LNCaP clone FGC (cell line): Measurements from ENCODE around the gene EPHA3.

Source experiments
- DNase-seq: peaks from one replicate; pipeline ENCODE4 v3.0.0-alpha.2; 2011; ENCODE audit warnings: low read depth
- H3K4me3 ChIP-seq: 2 replicates; pipeline ENCODE4 v1.5.1; 2011; ENCODE audit warnings: mild to moderate bottlenecking, low read depth, low read length, control low read depth
- TF ChIP-seq, protein P1 (sequence below): IDR thresholded peaks from 2 replicates; pipeline ENCODE4 v1.5.1; 2012; ENCODE audit warnings: mild to moderate bottlenecking; ENCODE audit not compliant: control insufficient read depth, insufficient read depth; ENCODE audit errors: extremely low read depth

The EPHA3 gene

DNA sequence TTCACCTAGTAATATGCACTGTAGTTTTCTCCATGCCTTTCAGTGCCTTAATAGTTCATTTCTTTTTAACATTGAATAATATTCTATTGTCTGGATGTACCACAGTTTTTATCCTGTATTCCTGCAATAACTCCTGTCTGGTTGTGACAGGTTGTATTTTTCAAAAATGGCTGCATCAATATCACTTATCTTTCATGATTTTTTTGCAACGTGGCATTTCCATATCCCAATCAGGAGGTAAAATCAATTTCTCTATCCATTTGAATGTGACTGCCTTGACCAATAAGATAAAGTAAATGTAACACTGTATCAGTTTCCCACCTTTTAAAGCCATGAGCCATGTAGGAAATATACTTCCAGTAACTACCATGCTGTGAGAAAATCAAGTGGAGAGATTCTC is 27.5 kb upstream of the EPHA3 start:
- TF ChIP-seq, protein P1, sequence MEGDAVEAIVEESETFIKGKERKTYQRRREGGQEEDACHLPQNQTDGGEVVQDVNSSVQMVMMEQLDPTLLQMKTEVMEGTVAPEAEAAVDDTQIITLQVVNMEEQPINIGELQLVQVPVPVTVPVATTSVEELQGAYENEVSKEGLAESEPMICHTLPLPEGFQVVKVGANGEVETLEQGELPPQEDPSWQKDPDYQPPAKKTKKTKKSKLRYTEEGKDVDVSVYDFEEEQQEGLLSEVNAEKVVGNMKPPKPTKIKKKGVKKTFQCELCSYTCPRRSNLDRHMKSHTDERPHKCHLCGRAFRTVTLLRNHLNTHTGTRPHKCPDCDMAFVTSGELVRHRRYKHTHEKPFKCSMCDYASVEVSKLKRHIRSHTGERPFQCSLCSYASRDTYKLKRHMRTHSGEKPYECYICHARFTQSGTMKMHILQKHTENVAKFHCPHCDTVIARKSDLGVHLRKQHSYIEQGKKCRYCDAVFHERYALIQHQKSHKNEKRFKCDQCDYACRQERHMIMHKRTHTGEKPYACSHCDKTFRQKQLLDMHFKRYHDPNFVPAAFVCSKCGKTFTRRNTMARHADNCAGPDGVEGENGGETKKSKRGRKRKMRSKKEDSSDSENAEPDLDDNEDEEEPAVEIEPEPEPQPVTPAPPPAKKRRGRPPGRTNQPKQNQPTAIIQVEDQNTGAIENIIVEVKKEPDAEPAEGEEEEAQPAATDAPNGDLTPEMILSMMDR = no peak
- H3K4me3 ChIP-seq = no peak overlapping the region
- no peak for DNase-seq

DNA sequence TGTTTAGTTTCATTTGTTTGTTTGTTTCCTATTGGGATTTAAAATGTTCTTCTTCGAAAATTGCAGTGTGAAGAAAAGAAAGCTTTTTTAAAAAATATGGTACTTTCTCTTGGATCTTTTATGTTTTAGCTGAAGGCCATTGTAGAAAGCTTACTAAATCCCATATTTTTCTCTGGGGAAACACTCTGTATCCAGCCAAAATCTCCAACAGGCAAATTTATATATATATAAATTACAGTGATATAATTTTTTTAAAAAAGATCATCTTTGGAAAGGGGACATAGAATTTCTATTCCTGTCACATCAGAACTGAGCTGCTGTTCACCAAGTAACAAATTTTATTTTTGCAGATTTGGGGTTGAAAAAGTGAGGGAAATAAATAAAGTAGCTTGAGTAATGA is 19.6 kb upstream of the EPHA3 start:
- no peak overlapping the region for H3K4me3 ChIP-seq
- DNase-seq = no peak
- TF ChIP-seq, protein P1 = no peak

DNA sequence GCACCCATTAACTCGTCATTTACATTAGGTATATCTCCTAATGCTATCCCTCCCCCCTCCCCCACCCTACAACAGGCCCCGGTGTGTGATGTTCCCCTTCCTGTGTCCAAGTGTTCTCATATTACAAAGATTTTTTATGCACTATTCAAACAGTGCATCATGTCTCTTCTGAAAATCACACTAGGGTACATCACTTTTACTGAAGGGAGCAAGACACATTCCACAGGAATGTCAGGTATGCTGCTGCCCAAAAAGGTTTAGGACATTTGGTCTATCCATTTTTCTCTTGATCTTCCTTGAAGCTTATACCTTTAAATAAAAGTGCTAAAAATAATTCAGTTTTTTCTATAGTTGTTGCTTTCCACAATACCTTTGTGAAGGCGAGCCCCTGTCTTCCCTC is 9.2 kb upstream of the EPHA3 start:
- no peak overlapping the region for H3K4me3 ChIP-seq
- TF ChIP-seq, protein P1 = no peak
- no peak for DNase-seq

DNA sequence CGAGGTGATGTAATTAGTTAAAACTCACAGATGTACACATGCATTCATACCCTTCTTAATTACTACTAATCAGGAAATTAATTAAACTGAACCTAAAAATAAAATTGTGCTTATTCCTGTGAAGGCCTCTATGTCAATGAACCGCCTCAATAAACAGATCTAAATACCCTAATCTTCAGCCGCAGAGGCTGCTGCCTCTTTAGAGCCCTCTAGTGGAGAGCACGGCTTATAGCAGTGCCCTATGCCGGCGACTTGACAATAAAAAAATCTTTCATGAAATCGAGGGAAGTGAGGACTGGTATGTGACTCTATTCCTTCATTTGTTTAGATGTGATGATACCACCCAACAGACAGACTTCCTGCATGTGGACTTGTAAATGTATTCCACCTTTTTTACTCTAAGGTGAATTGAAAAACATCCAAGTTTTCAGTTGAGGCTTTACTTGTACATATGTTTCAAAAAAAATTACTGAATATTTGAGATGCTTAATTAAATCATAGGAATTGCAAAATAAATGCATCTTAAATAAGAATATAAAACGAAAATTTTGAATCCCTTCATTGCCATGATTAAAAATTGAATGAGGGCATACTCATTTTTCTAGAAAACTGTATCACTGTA is 8.3 kb upstream of the EPHA3 start:
- TF ChIP-seq, protein P1 = peak; percentile 89
- H3K4me3 ChIP-seq = no peak overlapping the region
- DNase-seq = no peak

DNA sequence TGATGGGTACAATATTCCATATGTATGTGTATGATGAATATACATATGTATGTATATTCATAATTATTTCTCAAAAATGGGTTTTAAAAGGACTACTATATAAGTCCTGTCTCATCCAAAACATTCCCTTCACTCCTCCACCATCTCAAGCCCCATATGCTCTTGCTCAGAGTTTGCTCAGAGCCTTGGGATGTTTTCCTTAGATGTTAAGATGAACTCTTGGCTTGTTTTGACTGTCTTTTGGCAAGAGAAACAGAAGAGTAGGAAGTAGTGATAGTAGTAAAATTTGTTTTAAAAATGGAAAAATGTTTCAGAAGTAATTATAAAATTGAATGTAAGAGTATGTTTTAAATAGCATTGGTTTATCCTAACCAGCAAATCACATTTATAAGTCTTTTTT is 6.2 kb upstream of the EPHA3 start:
- DNase-seq = no peak
- no peak overlapping the region for H3K4me3 ChIP-seq
- TF ChIP-seq, protein P1 = no peak

DNA sequence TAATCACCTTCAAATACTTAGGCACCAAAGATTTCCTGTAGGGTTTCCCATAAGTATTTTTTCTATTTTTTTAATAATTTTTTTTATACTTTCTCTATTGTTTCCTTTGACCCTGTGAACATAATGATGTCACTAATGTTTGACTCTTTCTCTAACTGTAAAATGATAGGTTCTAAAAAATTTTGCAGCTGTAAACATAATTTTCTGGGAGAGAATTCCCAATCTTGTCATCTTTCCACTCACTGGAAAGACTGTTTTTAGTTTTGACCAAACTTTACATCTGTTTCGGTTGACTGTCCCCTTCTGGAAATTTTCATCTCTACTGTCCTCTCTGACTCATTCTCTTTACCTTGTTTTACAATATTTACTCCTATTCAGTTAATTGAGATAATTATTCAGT is 5.5 kb upstream of the EPHA3 start:
- H3K4me3 ChIP-seq = no peak overlapping the region
- TF ChIP-seq, protein P1 = no peak
- DNase-seq = no peak

DNA sequence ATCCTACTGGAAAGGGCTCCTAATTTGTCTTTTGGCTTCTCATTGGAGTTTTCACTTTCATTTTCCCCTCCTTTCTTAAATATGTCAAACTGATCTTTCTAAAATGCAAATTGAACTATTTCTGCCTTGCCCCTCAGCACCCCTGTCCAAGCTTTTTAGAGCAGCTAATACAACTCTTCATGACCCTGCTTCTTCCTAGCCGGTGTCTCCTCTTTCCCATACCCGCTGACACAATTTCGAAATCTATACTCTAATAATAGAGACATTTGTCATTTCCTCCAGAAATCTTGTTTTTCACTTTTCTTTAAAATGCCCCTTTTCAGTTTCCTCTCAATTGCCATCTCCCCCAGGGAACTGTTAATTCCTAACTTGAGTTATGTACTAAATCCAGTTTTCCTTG is 2.9 kb upstream of the EPHA3 start:
- H3K4me3 ChIP-seq = no peak overlapping the region

More for the DNA sequence above, 2.9 kb upstream of the EPHA3 start:
- no peak for DNase-seq
- TF ChIP-seq, protein P1 = no peak
